Stimulated activated CD8-positive, alpha-beta memory T cell treated with anti-CD3 and anti-CD28 coated beads, Interleukin-15, amount 100 ng/mL, for 4 hours (primary cell): ENCODE results near the gene SIX3.

Experiments used
- DNase-seq, 2 donors: peaks; one replicate each; pipeline ENCODE4 v3.0.0-alpha.2; 2020; ENCODE audit warnings: low read depth in 2 of 2

SIX3 gene

DNA sequence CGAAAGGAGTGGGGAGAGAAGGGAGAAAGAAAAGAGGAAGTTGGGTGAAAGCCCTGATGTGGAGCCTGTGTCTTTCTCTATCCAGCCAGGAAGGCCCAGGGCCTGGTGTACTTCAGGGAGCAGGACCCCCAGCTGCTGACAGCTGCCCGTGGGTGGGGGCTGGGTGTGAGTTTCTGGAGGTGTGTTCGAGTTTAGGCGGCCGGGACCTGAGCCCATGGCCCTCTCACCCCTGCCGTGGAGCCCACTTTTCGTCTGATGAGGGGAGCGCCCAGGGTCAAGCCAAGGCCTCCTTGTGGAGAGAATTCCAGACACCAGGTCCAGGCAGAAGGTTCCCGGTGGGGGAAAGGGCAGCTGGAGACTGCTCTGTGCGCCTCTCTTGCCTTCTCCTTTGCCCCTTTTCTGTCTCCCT lies 2.2 kb downstream of the SIX3 start:
- no peak for DNase-seq

DNA sequence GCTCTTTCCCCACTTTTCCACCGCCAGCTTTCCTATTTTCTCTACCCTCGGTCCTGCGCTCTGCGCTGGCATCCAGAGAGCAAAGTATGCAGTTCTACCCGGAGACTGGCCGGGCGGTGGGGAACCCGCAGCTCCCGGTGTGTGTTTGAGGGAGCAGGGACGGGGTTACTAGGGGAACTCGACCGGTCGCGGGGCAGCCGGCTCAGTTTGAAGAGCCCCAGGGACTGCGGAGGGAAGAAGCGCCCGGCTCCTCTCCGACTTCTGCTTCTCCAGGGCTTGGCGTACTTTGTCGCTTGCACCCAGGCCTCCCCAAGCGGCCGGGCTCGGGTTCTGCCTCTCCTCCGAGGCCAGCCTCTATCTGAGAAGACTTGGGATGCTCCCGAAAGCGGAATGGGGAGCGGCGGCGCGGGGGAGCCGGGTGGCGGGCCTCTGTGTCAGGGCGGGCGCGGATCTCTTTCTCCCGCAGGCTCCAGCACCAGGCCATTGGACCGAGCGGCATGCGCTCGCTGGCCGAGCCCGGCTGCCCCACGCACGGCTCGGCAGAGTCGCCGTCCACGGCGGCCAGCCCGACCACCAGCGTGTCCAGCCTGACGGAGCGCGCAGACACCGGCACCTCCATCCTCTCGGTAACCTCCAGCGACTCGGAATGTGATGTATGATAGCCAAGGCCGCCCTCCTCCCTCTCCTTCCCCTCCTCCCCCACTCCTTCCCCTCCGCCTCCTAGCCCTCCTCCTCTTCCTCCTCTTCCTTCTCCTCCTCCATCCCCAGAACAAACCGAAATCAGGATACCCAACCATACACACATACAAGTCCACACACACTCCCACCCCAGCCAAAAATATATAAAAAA lies 2.8 kb downstream of the SIX3 start:
- no peak for DNase-seq

DNA sequence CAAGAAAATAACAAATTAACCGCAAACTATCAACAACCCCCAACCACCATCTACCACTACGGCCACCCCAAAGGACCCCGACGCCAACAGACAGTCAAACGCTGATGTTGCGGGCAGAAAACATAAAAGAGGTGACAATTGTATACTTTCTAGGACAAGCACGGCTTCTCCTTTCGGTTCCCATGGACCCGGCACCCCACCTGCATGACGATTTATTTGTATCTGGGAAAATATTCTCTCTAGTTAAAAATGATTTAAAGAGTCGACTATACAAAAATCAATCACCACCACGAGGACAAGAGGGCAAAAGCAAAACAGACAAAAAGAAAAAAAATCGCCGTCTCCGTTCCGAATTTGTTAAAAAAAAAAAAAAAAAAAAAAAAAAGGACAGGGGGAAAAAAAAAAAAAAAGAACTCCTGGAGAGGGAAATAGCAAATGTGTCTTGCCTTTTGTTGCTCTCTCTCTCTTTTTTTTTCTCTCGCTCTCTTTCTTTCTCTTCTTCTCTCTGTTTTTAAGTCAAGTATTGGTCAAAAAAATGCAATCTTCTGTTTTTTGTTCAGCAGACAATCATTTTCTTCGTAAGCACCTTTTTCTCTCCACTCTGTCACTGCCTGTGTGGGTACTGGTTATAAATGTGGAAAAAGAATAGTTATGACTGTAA lies 3.6 kb downstream of the SIX3 start:
- no peak for DNase-seq

DNA sequence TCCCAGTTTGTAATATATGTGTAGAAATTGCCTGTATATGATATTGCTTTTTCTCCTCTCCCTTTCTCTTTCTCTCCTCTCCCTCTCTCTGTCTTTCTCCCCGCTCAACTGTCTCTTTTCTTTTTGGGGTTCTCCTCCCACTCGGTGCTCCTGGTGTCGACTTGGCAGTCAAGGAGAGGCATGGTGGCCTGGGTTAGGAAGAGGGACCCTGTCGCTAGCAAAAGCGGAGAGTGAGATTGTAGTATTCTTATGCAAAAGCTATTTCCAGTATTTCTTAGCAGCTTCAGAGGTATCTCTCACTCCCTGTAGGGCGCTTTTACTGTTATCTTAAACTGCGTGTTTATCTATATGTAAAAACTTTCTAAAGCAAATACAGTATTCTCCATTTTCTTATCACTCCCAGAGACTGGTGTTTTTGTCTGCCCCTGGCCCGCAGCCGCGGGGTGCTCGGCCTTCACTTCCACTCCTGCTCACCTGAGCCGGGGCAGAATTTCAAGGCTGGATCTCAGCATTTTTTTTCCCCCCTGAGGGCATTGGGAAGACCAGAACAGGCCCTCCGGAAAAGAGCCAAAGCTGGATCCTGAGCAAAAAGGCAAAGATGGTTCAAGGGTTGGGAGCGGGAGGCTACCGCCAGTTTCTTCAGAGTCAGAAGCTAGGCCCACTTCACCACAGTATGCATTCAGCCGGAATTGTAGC lies 4.3 kb downstream of the SIX3 start:
- DNase-seq = no peak

DNA sequence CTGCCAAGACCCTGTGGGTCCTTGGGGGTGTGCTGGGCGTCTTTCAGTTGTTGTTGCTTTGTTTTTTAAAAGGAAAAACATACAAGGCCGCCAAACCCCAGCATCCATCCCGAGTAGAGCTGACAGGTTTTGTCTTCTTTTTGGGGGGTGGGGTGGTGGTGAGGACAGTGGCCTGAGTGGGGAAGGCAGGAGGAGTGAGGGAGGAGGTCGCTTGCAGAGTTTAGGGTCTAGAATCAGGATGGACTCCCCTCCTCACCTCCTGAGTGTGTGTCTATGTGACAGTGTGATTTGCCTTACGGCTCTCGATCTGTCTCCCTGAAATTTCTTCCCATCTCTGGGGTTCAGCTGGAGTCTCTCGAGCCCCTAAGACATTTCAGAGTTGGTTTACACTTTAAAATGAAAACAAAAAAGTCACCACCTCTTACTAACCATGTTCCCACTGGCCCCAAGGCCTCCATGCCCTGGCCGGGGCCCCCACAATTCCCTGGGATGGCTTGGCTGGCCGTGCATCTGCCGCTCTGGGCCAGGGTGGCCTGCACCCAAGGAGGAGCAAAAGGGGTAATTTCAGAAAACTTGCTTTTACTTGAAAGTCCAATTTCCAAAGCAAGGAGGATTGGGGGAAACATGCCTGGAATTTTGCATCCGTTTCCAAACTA lies 5.0 kb downstream of the SIX3 start:
- no peak for DNase-seq

DNA sequence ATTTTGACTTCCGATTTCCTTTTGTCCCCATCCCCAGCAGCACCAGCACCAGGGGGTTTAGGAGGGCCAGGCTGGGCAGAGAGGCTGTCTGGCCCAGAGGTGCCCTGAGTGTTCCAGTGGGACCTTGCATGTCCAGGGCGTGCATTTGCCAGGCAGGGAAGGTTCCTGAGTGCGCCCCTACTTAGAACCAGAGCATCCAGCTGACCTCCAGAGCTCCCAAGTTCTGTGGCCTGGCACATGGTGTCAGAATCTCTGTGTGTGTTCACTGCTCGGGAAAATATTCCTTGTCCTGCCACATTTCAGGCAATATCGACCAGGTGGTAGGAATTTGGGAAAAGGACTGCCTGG lies 5.5 kb downstream of the SIX3 start:
- DNase-seq = no peak

DNA sequence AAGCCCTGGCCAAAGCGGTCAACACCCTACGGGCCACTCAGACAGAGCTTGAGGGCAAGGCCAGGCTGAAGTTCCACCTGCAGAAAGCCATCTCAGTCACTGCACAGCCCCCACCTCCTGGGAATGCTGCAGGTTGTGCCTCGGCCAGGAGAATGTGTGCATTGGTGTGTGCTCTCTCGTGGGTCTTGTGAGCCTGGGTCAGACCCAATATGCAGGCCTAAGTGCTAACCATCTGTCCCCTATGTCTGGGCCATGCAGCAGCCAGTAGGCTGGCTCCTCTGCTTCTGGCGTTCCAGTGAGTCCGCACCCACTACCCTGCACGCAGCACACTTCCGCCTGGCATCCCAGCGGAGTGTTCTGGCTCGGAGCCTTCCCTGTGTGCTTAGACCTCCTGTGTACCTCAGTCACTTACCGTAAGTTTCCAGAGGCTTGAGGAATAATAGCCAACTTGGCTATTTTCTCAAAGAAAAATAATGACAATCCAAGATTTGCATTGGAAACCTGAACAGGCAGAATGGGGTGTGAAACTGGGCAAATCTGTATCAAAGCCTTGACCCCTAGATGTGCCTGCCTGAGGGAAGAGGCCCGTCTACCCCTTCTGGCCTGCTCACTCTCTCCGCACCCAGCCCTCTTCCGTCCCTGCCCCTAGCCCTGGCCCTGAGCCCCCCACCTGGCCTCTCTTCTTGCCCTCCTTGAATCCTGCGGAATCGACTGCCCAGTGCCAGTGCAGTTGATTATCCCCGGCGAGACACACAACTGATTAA lies 7.2 kb downstream of the SIX3 start:
- no peak for DNase-seq

DNA sequence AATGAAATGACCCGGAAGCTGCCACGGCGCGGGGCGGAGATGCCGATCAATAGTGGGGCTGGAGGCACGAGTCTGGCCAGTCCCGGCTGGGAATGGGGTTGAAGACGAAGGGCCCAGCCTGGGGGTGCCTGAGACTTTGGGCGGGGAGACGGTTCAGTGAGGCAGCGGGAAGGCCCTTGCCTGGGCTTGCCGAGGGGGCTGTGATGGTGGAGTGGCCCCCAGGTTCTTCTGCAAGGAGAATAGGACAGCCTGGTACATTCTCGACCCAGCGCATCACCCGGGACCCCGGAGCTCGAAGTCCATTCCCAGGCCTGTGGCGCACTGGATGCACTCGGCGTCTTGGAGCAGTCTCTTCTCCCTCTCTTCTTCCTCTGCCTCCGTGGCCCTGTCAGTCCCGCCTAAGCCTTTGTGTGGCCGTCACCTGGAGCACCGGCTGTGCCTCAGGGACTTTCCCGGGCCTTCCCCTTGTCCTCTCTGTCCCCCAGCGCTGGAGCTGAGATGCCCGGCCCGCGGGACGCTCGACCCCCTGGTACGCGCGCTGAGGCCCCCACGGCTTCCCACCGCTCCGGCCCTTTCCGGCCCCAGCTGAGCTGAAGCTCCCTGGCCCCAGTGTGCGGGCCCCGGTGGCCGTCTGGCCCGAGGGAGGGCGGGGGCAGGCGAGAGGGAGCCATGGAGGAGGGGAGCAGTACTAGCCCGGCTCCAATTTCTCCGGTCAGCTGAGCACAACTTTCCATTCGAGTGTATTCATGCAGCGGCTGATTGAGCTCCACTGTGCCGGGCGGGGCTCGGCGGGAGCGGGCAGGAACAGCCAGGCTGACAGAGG lies 8.0 kb downstream of the SIX3 start:
- DNase-seq = no peak

DNA sequence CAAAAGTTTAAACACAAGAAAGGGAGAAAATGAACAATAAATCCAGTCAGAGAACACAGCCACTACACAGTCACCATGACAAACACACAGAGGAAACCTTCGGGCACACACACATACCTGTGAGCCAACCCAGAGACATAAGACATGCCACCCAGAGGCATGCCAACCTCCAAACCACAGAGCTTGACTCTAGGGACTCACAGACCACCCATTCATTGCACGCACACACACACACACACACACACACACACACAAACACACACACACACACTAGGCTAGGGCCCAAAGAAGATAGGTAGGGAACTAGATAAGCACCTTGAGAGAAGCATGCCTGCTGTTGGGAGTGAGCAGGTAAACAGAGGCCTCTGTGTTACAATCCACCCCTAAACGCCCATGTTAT lies 9.1 kb downstream of the SIX3 start:
- DNase-seq = no peak

DNA sequence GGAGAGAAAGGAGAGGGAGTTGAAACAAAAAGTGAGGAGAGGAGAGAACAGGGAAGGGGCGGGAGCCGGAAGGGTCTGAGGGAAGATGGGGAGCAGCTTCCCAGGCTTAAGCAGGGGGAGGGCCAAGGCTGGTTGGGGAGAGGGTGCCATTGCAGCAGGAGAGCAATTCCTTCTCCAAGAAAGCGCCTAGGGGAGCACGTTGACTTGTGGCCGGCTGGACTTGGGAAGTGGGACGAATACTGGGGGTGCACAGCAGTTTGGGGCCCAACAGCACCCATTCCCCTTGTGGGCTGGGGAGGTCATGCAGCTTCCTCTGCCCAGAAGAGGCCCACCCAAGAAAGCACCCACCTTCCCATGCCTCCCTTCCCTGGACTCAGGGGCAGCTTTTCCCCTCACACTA lies 9.6 kb downstream of the SIX3 start:
- DNase-seq = no peak

DNA sequence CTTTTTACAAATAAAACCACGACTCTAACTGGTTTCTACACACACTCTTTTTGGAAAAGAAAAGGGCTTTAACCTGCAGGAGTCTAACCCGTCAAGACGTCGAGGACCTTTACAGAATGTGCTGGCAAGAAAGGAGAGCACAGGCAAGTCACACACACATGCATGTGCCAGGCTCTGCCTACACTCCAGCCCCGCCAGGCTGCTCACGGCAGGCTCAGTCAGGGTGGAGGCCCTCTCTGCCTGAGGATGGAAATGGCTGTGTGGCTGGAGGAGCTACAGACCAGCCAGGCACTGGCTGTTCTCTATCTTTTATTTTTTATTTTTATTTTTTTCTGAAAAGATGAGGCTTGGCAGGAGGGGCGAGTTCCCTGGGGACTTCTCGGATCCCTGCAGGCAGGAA lies 10.2 kb downstream of the SIX3 start:
- no peak for DNase-seq

DNA sequence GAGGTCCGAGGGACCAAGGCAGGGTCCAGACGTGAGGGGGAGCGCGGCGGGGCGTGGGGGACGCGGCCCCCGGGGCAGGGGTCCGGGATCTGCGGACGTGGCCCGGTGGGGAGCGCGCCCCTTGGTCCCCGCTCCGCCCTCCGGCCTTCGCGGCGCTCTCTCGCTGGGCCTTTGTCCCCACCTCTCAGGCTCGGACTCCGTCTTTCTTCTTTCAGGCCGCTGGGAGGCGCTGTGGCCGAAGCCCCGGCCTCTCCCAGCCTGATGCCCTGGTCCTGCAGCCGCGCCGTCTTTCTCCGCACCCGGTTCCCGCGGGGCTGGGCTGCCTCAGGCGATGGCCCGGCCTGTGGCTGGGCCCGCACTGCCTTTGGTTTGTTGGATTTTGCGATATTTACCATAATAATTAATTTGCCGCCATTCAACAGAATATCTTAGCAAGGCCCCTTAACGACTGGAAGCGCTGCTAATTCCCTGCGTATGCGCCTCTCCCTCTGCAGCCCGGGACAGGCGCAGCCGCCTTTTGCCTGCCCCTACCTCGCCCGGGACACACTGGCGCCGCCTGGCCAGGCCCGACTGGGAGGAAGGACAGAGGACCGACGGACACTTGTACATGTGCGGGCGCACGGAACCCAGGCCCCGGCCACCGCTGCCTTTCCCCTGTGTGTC lies 10.8 kb downstream of the SIX3 start:
- no peak for DNase-seq

DNA sequence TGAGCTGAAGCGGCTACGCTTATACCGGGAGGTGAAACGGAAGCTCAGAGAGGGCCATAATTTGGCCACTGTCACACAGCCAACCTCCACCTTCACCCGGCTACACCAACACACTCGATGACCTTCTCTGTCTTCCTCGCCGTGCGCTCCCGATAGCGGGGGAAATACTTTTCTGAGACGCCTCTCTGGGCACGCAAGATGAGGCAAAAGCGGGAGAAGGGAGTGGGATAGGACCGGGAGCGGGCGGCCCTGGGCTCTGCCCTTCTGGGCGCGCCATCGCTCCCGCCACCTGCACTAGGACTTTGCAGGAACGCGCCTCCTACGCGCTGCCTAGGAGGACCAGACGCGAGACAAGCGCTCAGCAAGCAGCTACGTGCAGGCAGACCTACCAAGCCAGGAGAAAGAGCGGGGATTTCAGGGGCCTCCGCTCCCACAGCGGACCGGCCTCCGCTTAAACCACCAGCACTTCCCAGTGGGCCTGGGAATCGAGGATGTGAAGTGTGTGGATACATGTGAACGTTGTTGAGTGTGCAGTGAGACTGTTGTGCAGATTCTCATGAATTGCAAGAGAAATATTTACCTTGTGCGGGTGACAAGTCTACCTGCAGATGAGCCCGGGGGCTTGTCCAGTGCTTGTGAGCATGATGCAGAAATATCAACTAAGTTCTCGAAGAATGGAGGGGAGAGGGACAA lies 11.4 kb downstream of the SIX3 start:
- DNase-seq = no peak

DNA sequence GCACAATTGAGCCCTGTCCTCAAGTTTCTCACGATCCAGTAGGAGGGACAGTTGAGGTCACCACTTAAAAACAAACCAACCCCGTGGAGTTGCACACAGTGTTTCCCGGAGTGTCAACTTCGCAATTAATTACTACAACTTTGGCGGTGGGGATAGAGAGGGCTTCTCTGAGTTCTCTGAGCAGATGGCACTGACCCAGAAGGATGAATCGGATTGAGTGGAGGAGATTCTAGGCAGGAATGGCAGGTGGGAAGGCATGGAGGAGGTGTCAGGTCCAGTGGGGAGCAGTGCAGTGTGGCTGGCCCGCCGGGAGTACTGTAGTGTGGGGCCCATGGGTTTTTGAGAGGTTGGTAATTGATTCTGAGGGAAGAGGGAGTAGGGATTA lies 12.0 kb downstream of the SIX3 start:
- no peak for DNase-seq

DNA sequence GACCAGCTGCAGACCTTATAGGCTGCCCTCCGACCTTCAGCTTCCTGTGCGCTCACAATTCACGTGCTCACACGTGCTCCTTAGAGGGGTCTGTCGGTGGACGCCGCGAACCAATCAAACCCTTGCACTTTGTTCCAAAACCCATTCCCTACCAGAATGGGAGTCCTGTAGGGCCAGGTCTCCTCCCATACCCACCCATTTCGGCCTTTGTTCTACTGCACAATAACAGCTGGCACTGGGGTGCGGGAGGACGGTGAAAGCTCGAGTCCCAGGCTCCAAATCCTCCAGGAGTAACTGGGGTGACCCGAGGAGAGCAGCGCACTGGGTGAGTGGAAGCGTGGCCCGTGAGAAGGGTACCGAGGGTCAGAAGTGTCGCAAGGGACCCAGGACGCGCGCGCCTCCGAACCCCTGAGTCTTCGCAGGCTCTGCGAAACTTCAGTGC lies 13.0 kb downstream of the SIX3 start:
- DNase-seq = no peak

DNA sequence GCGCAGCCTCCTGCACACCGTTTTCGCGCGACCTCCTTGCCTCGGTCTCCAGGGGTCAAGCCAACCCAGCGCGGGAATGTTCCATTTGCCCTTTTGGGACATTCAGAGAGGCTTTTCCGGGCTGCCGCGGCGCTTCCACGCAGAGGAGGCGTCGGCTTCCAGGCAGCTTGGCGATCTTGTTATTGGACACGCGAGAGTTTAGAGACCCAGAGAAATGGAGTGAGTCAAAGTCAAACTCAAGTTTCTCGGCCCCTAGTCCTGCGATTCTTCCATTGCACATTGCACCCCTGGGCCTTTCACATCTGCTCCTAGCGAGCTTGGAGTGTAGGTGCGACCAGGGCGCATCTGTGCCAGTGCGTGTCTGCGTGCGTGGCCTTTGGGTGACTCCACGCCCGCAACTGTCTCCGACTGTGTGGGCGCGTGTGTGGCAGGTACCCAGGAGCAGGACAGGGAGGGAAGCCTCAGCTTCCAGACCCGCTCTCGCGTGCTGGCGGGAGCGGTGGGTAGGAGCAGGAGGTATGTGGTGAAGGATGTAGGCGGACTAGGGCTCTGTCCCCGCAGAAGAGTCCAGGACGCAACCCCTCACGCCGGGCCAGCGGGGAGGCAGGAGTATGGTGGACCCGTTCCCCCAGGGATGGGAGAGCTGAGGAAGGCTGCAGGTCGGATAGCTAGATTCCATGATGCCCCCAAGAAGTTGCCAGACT lies 13.5 kb downstream of the SIX3 start:
- no peak for DNase-seq

DNA sequence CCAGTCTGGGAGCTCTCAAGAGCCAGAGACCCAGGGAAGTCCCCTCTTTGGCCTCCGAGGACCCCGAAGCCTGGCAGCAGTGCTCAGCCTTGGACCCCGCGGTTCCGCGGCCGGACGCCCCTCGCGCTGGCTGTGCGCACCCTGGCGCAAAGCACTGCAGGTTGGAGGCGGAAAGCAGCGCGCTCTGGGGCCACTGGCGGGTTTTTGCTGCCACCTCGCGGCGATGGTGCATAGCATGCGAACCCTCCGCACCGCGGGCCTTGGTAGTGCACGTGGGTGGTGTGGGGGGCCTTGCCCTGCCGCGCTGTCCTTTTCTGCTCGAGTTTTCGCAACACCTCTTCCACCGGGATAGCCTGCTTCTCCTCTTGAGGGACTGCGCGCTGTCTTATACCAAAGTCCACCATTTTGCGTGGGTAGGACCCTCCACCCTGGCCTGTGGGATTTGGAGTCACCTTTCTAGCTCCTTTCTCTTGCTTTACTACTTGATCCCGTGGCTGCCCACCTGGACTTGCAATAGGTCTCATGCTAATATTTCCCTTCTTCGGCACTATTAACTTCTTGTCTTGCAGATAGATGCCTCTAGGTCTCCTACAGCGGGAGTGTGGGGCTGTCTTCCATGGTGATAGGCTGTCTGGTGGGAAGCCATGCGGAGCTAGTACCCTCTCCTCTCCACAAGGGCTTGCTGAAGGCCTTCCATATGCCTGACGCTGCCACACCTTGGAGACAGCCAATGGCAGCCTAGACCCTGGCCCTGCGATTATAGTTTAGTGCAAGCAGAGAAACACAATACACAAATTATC lies 14.3 kb downstream of the SIX3 start:
- DNase-seq = peak; percentile 40 to 43

DNA sequence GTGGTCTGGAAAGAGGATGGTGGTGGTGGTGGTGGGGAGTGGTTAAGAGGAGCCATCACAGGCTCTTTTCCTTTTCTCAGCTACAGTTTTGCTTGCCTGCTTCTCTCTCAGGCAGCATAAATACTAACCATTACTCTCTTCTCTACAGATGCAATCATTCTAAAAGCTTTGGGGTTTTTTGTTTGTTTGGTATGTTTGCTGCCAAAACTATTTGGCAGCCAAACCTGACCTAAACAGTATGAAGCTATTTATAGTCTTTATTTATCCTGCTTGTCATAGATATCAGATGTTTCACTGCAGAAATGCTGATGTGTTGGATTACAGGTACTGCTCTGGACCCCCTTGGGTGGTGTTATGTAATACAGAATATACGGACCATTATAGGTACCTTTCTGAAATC lies 15.3 kb downstream of the SIX3 start:
- DNase-seq = no peak
